ENCODE measurements around the gene CDC42BPB.

CDC42BPB gene

DNA sequence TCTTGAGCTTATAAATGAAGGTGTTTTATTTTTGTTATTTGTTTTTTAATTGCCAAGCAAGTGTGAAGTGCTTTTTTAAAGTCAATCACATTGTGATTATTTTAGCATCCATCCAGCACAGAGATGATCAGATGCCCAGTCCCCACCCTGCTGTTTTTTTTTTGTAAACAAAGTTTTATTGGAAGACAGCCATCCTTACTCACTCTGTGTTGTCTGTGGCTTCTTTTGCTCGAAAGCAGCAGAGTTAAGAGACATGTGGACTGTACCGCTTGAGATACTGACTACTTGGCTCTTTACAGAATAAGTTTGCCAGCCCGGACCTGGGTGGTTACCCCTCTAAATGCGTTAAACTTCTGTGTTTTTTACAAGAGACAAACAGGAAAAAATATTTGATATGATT is 165.8 kb downstream of the CDC42BPB start:
- no peak for DNase-seq

DNA sequence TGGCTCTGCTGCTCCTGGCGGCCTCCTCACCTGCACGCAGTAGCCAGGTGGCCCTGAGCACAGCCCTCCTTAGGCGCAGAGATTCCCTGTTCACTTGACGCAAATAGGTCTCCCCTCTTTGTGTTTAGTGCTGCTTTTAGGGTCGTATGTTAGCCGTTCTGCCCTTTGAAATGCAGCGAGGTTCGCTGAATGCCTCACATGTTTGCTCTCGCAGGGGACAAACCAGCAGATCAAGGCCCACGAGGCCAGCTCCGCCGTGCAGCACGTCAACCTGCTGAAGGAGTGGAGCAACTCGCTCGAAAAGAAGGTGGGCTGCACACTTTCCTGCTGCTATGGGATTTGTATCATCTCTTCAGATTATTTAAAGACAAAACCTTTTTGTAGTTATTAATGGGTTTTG is 166.2 kb downstream of the CDC42BPB start:
- DNase-seq: no peak

DNA sequence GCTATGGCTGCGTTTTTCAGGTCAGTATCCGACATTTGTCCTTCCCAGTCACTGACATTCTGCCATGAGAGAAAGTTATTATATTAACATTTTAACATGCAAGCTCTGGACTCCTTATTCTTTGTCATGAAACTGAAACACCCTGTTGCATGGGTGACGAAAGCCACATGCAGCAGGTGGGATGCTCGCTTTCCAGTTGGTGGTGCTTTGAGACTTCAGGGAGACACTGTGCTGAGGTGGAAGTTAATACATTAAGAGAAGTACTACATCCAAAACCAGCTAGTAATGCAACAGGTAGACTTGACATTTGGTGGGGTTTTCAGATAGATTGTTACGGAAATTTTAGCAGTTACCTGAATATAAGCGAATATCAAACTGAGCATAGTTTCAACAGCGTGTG is 167.7 kb downstream of the CDC42BPB start:
- DNase-seq: no peak

DNA sequence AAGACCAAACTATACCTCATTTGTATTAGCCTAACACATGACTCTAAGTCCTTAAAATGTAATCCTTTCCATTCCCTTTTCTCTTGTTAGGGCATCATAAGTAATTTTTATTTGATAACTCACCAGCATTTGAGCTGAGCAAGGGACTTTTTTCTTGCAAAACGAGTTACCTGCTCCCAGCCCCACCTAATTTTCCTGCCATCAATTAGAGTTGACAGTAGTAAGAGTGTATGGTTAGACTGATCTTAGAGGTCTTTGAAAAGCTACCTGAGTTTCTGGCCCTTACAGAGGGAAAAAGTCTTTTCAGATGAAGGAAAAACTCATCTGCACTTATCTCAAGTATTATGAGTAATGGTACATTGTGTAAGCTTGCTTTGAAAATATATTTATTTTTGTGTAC is 168.6 kb downstream of the CDC42BPB start:
- no peak for DNase-seq

DNA sequence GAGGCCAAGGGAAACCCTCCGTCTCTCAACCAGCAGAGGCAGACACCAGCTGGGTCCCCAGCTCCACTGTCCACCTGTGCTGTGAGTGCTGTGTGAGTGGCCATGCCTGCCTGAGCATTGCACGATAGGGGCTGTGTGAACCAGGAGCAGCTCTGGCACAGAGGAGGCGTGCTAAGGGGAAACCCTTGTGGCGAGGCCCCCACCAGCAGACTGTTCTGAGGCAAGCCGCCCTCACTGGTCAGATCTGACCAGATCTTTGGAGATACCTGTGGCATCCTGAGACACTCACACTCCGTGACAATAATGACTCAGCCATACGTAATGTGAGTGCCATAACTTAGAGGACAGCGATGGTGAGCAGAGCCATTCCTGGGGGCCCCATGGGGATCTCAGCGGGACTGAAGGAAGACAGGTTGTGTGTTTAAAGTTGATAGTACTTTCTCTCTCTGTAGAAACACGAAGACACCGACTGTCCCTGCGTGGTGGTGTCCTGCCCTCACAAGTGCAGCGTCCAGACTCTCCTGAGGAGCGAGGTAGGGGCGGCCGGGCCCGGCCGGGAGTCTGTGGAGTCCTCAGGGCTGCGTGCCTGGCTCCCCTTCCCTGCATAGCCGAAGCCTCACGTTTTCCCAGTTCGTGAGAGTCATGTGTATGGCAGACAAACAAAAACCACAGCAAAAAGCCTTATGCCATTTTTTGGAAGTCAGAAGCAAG is 171.5 kb downstream of the CDC42BPB start:
- no peak for DNase-seq

DNA sequence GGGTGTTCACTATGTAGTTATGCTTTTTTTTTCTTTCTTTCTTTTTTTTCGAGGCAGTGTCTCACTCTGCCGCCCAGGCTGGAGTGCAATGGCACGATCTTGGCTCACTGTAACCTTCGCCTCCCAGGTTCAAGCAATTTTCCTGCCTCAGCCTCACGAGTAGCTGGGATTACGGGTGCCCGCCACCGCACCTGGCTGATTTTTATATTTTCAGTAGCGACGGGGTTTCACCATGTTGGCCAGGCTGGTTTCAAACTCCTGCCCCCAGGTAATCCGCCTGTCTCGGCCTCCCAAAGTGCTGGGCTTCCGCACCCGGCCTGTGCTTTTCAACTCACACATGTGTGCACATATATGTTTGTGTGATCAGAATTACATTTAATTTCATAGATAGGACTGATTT is 173.8 kb downstream of the CDC42BPB start:
- no peak for DNase-seq

DNA sequence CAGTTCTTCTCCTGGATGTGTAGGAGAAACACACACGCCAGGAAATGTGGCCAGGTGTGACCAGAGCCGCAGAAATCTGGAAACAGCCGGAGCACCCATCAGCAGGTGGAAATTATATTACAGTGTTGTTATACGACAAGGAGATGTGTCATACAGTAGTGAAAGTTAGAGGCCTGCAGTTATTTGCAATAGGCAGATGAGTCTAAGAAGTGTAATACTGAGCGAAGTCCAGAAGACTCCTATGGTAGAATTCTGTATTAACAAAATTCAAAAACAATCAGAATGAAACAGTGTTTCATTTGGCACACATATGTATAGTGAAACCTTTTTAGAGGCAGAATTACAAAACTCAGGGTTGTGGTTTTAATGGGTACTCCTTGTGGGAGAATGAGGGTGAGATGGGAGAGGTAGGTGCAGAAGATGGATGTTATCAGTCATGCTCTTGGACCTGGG is 174.2 kb downstream of the CDC42BPB start:
- no peak for DNase-seq
